NCI-H187 (cell line): ENCODE results near the gene IFRD2.

Source experiments
- DNase-seq, 2 experiments: peaks; one replicate each; lab custom pipeline; 2025; lab: John Stamatoyannopoulos, UW

Gene IFRD2, protein sequence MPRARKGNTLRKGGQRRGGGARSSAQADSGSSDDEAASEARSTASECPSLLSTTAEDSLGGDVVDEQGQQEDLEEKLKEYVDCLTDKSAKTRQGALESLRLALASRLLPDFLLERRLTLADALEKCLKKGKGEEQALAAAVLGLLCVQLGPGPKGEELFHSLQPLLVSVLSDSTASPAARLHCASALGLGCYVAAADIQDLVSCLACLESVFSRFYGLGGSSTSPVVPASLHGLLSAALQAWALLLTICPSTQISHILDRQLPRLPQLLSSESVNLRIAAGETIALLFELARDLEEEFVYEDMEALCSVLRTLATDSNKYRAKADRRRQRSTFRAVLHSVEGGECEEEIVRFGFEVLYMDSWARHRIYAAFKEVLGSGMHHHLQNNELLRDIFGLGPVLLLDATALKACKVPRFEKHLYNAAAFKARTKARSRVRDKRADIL

DNA sequence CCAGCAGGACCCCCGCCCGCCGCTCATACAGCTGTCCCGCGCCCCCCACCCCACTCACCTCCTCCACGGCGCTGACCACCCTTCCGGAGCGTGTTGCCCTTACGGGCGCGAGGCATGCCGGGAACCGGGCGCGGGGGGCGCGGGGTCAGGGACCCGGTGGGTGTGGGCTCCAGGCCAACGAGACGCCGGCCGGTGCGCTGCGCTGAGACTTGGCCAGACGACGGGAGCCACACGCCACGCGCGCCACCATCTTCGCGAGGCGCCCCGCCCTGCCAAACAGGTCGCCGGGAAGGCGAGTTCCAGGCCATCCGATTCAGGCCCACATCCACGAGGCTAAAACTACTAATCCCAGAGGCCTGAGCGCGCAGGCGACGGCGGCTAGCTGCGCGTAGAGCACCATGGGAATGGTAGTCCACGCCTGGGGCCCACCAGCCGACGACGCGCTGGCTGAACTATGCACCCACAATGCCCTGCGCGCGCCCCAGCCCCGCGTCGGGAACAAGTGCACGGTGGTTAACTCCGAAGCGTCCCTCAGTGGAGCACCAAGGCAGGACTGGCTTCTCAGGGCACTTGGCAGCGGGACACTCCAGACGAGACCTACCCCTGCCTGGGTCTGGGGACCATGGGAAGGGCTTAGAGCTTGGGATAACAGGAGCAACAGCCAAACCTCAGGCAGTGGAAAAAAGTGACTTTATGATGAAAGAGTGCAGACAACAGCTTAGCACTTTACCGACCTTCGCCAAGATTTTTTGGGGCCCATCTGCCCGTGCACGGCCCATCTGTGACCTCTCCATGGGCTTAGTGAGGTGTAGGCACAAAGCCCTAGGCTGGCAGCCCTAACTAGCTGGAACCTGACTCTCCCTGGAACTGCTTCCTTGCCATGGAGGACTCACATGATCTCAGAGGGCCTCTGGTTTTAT, at the start of gene IFRD2:
Gene IFRD2, minus strand, starts transcription at position 271 of the 920 bp plus-strand sequence. Its CDS starts 155 bp downstream, at position 116.
- peak; percentile 64 to 92 for DNase-seq

DNA sequence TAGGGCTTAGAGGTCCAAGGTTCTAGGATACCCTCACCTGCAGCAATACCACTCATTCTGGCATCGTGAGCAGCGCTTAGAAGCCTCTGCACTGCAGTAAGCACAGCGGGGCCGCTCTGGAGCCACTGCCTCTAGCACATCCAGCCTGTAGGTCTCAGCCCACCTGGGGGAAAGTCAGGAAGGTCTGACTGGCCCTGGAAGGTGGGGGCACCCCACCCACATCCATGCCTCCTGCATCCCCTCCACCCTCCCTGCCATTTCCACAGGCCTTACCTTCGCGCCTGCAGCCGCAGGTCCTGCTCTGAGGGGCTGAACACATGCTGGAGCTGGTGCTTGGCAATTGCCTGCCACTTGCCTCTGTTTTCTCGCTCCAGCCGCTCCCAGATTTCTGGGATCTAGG, 49.3 kb upstream of the IFRD2 start:
- no peak for DNase-seq

DNA sequence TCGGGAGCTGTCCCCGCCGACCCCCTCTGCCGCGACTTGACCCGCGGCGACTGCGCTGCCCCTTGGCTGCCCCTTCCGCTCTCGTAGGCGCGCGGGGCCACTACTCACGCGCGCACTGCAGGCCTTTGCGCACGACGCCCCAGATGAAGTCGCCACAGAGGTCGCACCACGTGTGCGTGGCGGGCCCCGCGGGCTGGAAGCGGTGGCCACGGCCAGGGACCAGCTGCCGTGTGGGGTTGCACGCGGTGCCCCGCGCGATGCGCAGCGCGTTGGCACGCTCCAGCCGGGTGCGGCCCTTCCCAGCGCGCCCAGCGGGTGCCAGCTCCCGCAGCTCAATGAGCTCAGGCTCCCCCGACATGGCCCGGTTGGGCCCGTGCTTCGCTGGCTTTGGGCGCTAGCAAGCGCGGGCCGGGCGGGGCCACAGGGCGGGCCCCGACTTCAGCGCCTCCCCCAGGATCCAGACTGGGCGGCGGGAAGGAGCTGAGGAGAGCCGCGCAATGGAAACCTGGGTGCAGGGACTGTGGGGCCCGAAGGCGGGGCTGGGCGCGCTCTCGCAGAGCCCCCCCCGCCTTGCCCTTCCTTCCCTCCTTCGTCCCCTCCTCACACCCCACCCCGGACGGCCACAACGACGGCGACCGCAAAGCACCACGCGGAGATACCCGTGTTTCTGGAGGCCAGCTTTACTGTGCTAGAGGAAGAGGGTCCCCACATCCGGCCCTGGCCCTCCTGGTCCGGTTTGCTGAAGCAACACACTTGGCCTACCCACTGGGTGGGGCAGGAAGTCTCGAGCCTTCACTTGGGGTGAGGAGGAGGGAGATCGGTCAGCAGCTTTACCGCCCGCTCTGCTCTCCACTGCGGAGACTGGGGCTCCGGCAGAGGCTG, 48.5 kb upstream of the IFRD2 start, which contains the start of gene RASSF1:
Gene RASSF1, minus strand, starts transcription at position 389 of the 882 bp plus-strand sequence. Its CDS starts 31 bp downstream, at position 358.
- DNase-seq = no peak

DNA sequence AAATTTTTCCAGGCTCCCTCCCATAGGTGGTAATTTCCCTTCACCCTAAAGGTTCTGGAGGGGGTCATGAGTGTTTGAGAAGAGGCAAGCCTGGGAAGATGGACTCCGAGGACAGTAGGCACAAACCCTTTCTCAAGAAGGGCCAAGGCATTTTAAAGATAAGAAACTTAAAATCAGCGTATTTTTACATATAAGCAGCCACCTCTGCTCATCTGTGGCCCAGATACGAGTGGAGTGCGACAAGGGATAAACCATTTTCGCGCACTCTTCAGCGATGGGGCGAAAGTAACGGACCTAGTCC, 47.9 kb upstream of the IFRD2 start:
- no peak for DNase-seq

DNA sequence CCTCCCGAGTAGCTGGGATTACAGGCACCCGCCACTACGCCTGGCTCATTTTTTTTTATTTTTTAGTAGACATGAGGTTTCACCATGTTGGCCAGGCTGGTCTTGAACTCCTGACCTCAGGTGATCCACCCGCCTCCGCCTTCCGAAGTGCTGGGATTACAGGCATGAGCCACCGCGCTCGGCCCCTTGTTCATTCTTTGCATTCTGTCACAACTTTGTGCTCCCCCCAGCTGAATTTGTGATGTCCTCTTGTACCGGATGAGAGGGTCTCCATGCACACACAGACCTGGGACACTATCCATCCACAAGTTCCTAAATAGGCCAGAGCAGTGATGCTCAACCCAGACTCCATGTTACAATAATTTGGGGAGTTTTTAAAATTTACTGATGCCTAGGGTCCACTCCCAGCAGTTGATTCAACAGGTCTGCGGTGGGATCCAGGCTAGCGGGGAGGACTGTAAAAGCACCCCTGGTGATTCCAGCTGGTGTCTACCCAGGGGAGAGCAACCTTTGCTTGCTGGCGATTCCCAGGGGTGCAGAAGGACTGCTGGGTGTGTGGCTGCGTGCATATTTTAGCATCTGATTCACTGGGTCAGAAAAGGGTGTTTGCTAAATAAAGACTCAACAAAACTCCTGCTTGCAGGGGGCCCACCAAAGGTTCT, 47.4 kb upstream of the IFRD2 start:
- DNase-seq = no peak

DNA sequence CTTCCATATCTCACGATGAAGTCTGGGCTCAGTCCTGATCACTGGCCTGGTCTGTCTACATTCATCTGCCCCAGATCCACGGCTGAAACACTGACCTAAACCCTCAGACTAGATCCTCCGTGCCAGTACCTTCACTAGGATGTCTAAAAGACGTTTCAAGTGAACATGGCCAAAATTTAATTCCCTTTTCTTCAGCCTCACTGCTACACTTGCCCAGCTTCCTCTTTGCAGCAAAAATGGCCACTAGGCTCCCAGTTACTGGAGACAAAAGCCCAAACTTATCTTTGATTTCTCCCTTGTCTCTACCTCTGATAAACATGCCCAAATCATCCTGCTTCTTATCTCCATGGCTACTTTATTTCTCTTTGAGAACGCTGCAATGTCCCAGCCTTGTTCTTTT, 46.7 kb upstream of the IFRD2 start:
- no peak for DNase-seq

DNA sequence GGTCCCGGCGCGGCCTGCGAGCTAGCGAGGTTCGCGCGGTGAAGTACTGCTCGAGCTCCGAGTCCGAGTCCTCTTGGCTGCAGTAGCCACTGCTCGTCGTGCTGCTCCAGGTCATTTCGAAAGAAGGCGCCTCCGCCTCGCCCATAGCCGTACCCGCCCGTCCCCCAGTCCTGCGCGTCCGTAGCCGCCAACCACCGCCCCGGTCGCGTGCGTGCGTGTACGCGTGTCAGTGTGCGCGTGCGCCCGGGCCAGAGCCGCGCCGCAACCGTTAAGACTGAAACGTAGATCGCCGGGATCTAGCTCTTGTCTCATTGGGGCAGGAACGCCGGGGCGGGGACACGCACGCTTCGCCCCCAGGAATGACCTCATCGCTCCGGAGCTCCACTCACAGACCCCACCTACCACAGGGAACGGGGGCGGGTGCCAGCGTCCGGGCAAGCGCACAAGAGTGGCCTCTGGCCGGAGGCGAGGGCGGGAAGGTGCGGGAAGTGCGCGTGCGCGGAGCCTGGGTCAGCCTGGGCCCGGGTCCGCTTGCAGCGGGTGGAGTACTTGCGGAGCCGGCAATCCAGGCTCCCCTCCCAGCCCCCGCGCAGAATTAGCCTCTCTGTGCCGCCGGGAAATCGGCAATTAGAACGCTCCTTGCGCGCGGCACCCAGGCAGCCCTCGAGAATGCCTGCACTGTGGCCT, 45.1 kb upstream of the IFRD2 start:
- peak; percentile 56 to 91 for DNase-seq

DNA sequence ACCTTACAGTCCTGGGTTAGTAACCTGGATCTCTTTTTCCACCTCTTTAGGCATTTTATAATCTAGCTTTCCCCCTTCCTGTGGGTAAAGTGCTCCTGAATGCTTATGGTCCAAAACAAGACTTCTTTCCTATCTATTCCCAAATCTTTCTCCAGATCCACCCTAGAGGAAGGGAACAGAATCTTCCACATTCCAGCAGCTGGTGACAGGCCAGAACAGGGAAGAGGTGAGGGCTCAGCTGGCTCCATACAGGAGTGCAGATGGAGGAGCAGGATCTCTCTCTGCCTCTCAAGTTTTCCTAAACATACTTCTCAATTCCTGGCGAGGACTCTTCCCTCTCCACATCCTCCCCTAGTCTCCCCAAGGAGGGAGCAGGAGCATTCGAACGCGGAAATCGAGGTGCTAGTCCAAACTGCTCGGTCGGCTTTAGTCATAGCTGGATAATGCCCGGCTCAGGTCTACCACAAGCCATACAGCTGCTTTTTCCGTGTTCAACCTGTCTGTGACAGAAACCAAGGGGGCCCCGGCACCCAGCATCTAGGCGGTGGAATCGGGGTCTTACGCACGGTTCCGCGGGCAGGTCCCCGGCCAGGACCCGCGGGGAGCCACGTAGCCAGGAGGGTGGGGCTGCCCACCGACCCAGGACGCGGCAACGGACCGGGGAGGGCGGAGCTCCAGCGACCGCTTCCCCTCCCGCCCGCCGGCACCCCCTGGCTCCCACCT, 44.4 kb upstream of the IFRD2 start:
- DNase-seq = no peak

DNA sequence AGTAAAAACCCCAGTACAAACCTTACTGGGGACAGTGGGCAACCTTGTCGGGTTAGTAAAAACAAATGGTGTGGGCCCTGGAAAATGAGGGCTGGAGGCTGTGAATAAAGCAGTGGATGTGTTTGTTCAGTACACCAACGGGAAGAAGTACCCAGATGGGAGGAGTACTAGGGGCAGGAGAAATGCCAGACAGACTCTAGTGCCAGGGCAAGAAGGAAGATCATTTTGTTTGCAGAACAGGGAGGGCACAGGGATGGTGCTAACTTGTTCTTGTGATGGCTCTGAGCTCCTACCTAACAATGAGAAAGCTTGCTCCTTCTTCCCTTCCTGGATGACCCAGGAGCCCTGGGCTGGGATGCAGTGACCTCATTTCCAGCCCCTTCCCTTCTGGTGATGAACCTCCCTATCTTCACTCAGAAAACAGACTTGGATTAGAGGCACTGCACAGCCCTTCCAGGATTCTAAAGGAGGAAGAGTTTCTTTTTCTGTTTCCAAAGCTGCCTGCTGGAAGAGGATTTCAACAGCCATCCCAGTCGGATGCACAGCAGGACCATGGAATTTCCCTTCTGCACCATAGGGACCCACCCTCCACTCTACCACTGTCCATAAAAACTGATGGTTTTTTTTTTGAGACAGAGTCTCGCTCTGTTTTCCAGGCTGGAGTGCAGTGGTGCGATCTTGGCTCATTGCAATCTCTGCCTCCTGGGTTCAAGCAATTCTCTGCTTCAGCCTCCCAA, 42.3 kb upstream of the IFRD2 start:
- DNase-seq = no peak

DNA sequence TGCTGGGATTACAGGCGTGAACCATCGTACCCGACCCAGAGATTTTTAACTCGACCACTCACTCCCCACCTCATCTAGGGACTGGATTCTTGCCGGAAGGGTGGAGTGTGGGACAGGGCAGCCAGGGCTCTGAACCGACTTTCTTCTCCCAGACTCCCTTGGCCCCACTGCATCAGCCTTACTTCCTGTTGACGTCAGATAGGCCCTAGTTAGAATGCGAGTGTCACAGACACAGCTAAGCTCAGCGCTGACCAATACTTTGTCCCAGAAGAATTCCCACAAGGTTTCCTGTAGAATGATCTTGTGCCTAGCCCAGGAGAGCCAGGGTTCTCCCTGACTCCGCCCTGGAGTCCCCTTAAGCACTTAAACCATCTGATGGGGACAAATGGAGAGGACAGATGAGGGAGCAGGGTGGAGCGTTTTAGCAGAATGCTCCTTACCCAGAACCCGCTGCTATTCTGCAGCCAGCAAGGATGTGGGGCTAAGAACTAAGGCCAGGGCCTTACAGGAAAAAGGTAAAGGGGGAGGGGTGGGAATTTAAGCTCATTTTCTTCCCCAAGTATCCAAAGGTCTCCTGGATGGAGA, 41.6 kb upstream of the IFRD2 start:
- no peak for DNase-seq

DNA sequence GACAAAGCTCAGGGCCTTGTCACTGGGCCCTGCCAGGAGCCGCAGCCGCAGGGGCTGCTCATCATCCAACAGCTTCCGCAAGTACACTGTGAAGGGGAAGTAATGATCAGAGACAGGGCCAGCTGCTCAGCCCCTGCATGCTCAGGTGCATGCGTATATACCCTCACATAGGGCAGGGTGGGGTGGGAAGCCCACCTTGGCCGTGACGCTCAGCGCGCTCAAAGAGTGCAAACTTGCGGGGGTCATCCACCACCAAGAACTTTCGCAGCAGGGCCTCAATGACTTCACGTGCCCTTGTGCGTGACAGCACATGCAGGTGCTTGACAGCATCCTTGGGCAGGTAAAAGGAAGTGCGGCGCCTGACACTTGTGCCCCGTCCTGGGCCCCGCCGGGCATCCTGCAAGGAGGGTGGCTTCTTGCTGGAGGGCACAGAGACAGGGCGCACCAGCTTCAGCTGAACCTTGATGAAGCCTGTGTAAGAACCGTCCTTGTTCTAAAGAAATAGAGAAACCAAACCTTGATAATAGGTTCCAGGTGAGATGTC, 39.2 kb upstream of the IFRD2 start:
- no peak for DNase-seq

DNA sequence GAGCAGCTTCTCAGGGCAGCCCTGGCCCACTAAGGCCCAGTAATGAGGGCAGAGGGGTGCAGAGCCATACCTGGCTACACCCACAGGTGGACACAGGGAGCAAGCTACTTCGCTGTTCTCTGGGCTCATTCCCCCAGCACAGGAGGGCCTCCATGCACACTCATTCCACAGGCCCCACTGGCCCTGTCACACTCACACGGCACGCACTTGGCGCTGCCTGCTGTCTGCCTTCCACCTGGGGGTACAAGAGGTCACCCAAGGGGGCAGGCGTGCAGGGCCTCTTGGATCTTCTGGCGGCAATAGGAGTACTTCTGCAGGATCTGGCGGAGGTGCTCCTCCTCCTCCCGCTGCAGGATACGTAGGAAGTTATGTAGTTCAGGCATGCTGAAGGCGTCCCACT, 38.1 kb upstream of the IFRD2 start:
- no peak for DNase-seq

DNA sequence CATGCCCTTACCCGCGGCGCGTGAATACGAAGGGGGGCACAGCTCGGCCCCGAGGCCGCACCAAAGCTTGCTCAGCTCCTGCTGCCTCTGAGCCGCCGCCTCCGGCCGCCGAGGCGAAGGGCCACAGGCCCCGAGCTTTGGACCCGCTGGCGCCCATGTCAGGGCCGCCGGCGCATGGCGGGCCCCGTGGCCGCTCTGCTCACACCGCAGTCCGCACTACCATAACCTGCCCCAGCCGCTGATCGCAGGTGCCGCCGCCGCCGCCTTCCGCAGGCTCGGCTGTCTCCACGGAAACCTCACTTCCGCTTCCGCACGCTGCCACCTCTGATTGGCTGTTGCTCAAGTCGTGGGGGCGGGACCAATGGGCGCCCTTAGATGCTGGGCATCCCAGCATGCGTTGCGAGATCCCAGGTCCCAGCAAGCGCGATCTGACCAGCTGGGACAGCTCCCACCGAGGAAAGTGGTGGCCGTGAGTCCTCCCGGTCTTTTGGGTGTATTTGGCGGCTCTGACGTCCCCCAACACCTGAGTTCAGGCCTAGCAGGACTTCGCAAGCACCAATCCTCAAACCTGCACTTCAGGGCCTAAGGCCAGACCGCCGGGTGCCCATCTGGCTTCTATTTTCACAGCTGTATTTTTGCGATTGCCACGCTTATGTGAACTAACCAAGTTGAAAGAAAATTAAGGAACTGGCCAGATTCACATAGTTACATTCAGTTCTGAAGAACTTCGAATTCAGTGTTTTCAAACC, 35.9 kb upstream of the IFRD2 start, which contains the start of gene TUSC2:
Gene TUSC2, minus strand, starts transcription at position 281 of the 749 bp plus-strand sequence. Its CDS starts 124 bp downstream, at position 157.
- peak; percentile 80 to 89 for DNase-seq

DNA sequence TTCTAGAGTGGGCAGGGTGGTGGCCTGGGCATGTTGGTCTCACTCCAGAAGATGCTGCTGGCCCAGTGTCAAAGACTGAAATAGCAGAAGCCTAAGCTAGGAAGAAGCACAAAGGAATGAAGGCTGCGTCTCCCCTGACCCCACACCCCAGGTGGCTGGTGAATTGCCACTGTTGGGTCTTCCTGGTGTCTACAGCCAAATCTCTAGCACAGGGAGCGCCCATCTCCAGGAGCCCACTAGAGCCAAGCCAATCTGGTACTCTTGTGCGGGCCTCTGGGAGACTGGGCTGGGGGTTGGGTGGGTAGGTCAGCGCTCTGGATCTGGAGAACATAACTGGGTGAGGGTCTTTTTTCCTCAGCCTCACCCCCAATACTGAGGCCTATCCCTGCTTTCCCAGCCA, 34.9 kb upstream of the IFRD2 start:
- no peak for DNase-seq

DNA sequence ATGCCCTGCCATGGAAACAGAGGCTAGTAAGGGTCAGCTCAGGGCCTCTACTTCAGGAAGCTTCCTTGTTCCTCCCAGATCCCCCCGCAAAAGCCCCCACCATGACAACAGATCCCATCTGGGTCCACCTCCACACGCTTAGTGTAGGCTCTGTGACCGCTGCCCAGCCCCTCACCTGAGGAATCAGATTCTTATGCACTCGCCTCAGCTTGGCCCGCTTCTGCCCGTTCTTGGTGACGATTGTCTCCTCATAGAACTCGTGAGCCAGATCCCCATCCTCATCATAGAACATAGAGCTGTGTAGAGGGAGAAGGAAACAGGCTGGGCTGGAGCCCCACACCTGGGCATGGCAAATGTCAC, 33.9 kb upstream of the IFRD2 start:
- DNase-seq = no peak

DNA sequence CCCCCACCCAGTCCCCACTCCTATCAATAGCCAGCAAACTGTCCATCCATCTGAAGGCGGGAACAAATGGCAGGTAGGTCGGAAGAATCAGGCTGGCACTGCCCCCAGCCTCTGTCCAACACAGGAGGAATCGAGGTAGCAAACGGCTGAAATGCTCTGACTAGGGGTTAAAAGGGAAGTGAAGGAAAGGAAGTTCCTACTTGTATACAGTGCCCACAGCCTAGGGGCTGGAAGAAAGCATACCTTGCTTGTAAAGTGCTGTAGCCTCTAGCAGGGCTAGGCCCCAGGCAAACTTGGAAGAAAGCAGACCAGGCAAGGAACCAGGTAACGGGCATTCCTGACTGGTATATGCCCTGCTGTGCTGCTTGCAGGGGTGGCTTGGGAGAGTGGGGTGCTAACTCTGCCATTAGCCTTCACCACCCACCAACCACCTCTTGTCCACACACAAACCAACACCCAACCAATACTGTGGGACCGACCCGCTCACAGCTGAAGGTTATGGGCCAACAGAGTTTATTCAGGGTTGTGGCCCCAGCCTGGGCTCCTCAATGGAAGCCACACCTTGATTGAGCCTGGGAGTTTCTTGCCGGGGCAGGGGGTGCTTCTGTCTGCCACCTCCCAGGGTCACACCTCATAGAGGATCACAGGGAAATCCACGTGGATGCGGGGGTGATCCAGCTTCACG, 33.4 kb upstream of the IFRD2 start:
- no peak for DNase-seq

DNA sequence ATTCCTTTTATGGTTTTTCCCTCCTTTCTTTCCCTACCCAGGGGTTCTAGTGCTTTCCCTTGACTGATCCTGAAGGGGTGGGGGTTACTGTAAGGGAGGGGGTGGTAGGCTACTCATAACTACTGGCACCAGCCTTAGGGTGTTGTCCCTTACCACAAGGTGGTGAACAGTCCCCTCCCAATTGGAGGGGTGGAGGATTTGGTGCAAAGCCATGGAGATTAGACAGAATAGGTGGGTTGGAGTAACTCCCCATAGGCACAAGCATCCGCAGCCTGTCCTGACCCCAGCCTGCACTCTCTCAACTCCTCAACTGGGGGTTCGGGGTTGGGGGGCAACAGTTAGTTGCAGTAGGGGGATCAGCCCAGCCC, 32.9 kb upstream of the IFRD2 start:
- DNase-seq = no peak
